SIG-M5 (cell line): ENCODE measurements around the gene MED17.
"Not testable (repeated sequence)": the region's sequence is repeated elsewhere in the genome, so short reads cannot be mapped to it uniquely, and the experiment has no call there.

Experiments used
- DNase-seq: peaks from one replicate; lab custom pipeline; 2025; lab: John Stamatoyannopoulos, UW

MED17 gene, protein sequence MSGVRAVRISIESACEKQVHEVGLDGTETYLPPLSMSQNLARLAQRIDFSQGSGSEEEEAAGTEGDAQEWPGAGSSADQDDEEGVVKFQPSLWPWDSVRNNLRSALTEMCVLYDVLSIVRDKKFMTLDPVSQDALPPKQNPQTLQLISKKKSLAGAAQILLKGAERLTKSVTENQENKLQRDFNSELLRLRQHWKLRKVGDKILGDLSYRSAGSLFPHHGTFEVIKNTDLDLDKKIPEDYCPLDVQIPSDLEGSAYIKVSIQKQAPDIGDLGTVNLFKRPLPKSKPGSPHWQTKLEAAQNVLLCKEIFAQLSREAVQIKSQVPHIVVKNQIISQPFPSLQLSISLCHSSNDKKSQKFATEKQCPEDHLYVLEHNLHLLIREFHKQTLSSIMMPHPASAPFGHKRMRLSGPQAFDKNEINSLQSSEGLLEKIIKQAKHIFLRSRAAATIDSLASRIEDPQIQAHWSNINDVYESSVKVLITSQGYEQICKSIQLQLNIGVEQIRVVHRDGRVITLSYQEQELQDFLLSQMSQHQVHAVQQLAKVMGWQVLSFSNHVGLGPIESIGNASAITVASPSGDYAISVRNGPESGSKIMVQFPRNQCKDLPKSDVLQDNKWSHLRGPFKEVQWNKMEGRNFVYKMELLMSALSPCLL

DNA sequence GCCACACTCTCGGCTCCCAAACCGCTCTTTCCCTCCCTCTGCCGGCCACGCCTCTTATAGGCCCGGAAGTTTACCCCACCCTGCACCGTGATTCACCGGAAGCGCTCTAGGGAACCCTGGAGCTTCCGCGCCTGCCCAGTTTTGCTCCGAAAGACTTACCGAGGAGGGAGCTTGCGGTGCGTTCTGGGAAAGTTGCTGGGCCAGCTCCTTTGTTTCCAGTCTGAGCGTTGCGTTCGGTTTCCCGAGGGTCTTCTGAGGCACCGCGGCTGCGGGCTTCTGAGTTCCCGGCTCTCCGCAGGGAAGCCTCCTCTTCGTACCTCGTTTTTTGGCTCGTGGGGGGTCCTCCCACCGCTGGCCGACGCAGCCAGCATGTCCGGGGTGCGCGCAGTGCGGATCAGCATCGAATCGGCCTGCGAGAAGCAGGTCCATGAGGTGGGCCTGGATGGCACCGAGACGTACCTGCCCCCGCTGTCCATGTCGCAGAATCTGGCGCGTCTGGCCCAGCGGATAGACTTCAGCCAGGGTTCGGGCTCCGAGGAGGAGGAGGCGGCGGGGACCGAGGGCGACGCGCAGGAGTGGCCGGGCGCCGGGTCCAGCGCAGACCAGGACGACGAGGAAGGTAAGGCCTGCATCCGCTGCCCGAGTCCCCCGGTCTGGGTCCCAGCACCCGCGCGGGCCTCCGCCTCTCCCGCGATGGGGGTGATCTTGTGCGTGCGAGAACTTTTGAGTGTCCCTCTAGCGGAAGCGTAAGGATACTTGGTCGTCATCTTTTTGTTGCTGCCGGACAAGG, at the start of gene MED17:
Gene MED17 (plus strand): TSS at position 138 of the 790 bp plus-strand sequence. CDS start 232 bp downstream, at position 370.
- peak; percentile 77 for DNase-seq

DNA sequence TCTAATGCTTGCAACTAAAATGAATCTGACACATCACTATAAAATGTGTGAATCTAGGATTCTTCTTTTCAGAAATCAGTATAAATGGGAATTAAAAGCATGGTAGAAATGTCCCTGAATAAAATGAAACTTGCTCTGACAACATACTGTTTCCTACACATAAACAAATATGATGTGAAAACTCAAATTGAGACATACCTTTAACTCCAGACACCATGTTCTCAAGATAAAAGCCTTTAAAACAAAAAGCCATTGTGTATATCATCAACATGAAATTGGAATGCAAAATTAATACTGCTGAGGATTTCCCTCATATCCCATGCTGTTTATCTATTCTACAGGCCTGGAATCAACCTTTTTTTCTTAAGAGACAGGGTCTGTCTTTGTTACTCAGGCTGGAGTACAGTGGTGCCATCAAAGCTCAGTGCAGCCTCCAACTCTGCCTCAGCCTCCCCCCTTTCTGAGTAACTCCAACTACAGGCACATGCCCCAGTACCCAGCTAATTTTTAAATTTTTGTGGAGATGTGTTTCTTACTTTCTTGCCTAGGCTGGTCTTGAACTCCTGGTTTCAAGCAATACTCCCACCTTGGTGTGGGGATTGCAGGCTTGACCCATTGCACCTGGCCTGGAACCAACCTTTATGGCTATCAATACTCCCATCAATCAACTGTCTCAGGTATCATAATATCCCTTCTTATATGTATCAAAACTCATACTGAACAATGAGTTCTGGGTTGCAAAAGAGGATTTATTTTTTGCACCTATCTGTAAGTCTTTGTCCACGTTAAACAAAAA, 49.5 kb upstream of the MED17 start:
- no peak for DNase-seq

DNA sequence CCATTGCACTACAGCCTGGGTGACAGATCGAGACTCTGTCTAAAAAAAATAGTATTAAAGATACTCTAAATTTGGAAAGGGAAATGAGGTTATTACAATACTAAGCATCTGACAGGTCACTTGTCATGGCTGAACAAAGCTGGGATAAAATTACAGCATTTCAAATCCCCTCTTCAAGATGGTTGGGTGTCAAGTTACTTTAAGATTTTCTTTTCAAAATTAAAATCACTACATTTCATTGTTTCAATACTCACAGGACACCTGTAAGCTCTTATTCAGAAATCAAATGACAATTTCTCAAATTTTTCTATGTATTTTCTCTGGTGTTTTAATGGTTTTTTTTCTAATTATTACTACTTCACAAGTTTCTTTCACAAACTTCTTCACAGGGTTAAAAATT, 48.5 kb upstream of the MED17 start:
- DNase-seq = no peak

DNA sequence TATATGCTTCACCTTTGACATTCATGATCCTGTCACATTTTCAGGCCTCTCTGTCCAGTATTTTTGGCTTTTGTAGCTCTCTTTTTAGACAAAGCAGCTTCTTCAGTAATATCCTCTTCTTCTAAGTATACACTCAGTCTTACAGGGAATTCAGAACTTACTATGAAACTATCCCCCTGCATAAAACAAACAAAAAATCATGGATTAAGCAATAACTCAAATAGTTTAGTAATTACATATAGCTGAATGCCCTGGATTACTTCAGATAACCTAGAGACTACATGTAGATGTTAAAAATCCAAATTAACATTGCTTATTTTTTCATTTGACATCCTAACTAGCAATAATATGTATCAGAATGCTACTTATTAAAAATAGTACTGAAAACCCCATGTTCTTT, 48.0 kb upstream of the MED17 start:
- DNase-seq = no peak

DNA sequence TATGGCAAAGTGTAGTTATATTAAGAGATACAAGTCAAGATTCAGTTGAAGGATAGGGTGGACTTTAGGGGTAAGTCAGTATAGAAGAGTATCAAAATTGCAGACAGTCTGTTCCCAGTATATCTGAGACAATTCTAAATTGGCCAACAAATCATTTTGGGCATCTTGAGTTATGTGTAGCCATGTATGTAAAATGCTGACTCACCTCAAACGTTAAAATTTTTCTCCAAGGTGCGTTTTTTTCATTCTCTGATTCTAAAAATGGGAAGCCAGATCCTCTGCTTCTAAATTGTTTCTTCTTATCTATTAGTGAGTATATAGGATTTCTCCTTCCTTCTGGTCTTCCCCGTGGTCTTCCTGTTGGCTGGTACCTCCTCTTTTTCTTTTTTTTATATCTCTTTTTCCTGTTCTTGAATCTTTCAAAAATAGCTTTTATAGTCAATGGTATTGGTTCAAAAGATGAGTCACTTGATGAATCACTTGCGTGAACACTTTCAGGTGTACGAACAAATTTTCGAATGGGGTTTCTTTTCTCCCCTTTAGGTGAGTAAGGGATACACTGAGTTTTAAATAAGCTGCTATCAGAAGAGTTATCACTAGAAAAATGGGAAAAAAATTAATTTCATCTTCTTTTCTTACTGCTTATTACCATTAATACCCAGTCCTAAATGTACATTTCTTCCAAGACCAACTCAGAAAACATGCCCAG, 46.0 kb upstream of the MED17 start:
- DNase-seq = no peak

DNA sequence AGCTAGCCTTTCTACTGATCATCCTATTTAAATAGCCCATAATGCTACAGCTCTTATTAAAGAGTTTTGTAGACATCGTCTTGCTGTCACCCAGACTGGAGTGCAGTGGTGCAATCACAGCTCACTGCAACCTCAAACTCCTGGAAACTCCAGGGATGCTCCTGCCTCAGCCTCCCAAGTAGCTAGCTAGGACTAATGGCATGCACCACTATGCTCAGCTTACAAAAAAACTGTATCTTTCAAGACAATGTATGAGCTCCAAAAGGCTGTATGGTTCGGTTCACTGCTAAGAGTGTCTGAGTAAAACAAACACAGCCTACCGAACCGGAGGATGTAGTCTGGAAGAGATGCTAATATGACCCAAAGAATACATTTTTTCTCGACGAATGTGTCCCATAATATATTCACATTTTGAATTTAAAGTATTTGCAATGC, 45.4 kb upstream of the MED17 start:
- DNase-seq = no peak

DNA sequence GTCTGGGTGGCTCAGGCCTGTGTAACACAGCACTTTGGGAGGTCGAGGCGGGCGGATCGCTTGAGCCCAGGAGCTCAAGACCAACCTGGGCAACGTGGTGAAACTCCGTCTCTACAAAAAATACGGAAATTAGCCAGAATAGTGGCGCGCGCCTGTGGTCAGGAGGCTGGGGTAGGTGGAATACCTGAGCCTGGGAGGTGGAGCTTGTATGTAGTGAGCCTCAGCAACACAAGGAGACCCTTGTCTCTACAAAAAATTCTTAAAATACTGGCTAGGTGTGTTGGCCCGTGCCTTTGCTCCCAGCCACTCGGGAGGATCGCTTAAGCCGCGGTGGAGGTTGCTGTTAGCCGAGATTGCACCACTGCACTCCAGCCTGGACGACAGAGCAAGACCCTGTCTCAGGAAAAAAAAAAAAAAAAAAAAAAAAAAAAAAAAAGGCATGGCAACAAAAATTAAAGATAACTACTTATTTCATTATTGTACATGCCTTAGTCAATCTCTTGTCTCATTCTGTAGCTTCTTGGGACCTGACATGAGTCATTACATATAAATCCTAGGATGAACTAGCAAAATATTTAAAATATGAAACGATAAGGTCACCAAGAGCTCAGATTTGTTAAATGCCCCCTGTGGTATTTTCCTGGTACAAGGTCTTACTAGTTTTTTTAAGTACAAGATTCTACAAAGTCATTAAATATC, 43.9 kb upstream of the MED17 start:
- DNase-seq = no peak

DNA sequence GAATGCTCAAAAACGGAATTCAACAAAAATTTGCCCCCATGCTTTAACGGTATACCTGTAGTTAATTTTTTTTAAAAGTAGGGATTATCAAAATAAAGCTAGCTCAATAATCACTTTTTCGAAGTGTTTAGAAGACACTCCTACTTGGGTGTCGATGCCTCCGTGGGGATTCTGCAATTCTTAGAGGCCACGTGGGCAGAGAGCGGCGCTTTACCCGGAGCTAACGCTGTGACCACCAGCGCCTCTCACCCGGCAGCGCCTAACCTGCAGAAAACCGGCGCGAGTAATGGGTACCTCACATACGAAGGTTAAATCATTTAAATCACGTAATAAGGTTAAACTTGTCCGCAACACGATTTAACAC, 43.4 kb upstream of the MED17 start:
- DNase-seq = no peak

DNA sequence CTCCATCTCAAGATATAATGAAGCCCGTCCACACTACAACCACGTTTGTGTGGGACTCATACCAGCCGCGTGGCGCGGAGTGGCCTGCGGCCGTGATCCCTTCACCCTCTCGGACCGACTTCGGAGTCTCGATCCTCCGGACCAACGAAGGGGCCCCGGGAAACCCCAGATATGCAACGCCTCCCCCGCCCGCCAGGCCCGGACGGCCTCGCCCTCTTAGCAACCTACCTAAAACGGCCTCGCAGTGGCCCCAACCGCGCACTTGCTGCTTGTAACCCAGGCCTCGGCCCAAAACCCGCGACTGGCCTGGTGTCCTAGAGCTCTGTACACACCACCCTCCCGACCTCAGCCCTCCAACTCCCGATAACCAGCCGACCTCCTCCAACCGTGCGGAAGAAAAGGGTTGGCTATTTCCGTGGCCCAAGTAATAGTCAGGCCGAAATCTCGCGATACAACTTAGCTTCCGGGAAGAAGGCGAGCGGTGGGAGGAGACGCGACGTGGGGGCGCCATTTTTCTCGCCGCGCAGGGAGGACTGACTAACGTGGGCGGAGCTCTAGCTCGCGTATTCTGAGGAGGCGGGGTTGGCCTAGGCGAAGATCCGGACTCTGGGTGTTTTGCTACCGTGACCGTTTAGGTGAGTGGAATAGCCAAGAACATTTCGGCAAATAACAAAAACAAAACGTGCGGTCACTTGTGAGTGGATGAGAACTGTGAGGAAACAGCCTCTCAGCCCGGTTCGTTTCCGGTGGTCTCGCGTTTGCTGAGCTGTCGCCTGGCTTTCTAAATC, 42.8 kb upstream of the MED17 start, which contains the start of the genes C11orf54 and TAF1D:
Gene C11orf54 (plus strand): TSS at position 579 of the 788 bp plus-strand sequence. CDS start 5,722 bp downstream, outside the sequence.
Gene TAF1D (minus strand): TSS at position 402 of the 788 bp plus-strand sequence. CDS start 2,191 bp downstream, outside the sequence.
- peak; percentile 82 for DNase-seq

DNA sequence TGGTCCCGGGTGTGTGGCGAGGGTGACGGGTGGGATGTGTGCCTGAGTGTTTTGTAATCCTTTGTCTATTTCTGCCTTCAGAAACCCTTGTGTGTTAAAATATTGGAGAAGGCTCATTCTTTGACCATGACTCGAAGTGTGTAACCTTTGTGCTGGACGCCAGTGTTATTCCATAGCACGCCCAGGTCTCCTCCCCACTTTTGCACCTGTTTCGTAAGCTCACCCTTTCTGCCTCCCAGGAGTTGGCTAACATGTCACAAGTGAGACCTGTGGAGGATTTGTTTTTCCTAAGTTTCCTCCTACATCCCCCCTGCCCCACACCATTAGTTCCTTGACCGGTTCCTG, 42.2 kb upstream of the MED17 start:
- no peak for DNase-seq

DNA sequence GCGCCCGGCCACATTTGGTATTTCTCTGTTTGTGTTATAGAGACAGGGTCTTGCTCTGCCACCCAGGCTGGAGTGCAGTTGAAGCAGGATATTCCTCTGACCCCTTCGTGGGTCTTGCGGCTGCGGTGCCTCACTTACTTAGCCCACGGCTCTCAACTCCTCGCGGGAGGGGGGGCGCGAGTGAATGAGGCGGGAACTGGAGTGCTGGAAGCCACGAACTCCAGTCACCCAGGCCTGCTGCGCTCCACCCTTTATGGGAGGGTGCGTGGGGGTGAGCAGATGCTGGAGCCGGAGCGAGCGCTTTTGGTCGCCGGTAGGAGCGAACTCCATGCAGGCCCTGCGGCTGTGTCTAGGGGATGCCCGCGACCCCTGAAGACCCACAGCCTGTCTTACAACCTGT, 40.8 kb upstream of the MED17 start:
- DNase-seq = no peak

DNA sequence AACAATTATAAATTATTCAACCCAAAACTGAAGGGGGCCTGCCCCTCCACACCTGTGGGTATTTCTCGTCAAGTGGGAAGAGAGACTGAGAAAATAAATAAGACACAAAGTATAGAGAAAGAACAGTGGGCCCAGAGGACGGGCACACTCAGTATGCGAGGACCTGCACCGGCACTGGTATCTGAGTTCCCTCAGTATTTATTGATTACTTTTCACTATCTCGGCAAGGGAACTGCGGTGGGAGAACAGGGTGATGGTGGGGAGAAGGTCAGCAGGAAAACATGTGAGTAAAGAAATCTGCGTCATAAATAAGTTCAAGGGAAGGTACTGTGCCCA, 39.4 kb upstream of the MED17 start:
- DNase-seq = no peak

DNA sequence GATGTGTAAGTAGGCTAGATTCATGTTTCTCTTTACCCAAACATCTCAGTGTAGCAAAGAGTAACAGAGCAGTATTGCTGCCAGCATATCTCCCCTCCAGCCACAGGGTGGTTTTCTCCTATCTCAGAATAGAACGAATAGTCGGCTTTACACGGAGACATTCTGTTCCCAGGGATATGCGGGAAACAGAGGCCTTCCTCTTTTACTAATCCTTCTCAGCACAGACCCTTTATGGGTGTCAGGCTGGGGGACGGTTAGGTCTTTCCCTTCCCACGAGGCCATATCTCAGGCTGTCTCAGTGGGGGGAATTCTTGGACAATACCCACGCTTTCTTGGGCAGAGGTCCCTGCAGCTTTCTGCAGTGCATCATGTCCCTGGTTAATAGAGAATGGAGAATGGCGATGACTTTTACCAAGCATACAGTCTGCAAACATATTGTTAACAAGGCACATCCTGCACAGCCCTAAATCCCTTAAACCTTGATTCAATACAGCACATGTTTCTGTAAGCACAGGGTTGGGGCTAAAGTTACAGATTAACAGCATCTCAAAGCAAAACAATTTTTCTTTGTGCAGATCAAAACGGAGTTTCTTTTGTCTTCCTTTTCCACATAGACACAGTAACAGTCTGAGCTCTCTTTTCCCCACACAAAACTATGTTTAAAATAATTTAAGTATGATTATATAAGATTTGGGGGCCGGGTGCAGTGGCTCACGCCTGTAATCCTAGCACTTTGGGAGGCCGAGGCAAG, 38.9 kb upstream of the MED17 start:
- DNase-seq = not testable (repeated sequence)

DNA sequence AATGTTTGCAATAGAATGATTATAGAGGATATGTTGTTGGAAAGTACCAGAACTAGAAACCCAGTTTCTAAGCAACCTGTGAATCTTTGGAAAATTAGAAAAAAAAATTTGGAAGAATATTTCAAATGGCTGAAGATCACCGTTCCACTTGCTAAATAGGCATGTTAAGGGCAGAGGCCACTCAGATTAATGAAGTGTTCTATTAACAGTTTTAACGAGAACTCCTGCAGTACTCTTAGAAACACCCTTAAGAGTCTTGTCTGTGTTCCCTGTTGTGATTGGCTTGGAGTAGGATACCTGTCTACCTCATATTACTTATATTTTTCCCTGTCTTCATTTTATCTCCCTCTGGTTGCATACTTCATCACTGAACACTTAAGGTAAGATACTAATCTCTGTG, 38.0 kb upstream of the MED17 start:
- DNase-seq = no peak

DNA sequence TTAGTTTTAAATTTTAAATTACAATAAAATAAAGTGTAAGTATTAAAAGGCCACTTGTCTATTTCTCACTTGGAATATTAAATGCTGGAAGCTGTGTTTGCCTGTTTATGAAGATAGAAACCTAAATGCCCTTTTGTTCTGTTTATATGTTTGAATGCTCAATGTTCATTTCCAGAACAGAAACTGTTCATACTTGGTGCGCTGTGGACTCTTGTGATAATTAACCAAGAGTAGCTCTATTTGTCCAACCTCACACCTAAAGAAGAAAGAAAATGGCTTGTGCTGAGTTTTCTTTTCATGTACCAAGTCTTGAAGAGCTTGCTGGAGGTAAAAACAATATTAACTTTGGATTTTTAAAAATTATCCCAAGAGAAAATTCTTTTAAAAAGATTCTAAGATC, 37.0 kb upstream of the MED17 start:
- no peak for DNase-seq

DNA sequence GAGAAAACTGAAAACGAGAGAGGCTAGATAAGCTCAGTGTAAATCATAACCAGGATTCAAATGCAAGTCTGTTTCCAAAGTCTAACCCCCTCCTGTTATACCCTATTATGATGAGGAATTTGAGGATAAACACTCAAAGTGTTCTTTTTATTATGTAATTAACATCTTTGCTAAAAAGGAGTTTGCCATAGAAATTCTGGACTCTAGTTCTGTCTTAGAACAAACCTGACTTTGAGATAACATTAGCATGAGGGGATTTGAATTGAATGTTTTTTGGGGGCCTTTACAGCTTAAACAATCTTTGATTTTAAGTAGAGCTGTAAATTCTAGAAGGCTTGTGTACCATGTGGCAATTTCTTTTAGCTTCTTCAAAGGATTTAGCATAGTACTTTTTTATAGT, 33.1 kb upstream of the MED17 start:
- no peak for DNase-seq

DNA sequence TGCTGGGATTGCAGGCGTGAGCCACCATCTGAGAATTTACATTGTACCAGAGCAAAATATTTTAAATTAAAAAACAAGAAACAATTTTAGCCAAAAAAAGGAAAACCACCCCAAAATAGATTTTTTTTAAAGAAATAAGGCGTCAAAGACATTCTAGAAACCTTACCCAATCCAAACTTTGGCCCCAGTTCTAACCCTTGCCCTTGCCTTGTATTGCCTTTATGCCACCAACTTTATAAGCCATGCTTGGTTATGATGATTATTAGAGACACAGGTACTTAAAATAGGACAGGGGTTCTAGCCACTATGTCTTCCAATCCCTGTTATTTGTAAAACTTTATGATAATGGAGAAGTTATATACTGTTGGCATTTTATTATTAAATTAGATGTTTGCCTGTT, 30.8 kb upstream of the MED17 start:
- DNase-seq = no peak

DNA sequence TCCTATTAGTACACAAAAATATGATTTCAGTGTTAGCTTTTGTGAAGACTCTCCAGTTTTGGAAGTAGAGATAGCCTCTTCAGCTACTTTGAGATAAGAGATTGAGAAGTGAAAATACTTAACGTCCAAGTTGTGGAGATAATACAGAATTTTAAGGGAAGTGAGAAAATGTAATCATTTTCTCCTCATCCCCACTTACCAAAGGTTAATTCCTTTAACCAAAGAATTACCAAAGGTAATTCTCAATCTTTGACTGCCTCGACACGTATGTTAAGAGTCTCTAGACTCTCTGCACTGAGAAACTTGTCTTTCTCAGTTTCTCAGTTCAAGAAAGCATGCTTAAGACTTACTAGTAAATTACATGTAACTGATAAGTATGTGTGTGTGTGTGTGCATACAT, 27.3 kb upstream of the MED17 start:
- no peak for DNase-seq

DNA sequence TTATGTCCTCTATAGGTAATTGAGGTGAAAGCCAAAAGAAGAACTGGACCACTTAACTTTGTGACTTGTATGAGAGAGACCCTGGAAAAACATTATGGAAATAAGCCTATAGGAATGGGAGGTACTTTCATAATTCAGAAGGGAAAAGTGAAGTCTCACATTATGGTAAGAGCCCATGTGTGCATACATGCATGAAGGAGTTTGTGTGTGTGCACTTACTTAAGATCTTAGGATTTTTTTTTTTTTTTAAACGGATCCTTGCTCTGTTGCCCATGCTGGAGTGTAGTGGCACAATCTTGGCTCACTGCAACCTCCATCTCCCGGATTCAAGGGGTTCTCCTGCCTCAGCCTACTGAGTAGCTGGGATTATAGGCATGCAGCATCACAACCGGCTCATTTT, 26.8 kb upstream of the MED17 start:
- DNase-seq = no peak
